Cerebellar cortex (tissue), 1 donor: ENCODE results near the gene RAB36.

ENCODE experiments used
- DNase-seq: peaks from one replicate; pipeline ENCODE4 v3.0.0-alpha.2; 2015; ENCODE audit warnings: low spot score

Gene RAB36

GRCh38 chr22:23182309-23183060 lies 37.2 kb downstream of the RAB36 start:
- DNase-seq: peak; percentile 74

- peak; percentile 60 for DNase-seq
Observed at GRCh38 chr22:23183061-23183698, 37.9 kb downstream of the RAB36 start.

GRCh38 chr22:23184100-23184763 lies 39.0 kb downstream of the RAB36 start:
- DNase-seq: no peak

DNA sequence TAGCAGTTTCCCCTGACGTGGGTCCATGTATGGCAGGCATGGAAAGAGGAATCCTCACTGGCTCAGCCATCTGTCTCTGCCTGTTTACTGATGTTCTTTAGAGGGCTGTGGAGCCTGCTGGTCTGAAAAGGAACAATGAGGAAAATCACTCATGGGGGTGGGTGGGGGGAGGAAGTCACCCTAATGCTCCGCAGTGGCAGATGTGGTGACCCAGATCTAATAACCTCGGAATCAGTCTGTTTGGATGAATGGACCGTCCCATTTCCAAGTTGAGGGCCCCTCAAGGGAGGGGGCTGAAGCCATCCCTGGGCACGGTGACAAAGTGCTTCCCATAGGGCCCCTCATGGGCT lies 39.5 kb downstream of the RAB36 start:
- DNase-seq: no peak

DNA sequence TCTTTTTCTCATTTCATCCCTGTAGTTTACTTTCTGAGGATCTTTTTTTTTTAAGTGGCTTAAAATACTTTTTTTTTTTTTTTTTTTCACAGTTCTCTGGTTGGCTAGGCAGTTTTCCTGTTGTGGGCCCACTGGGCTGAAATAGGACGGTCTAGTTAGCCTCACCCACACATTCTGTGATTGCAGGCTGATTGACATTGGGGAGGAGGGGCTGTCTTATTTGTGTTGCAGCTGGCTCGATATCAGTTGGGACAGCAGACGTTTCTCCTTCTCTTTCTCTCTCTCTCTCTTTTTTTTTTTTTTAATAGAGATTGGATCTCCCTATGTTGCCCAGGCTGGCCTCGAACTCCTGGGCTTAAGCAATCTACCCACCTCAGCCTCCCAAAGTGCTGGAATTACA lies 41.9 kb downstream of the RAB36 start:
- no peak for DNase-seq

DNA sequence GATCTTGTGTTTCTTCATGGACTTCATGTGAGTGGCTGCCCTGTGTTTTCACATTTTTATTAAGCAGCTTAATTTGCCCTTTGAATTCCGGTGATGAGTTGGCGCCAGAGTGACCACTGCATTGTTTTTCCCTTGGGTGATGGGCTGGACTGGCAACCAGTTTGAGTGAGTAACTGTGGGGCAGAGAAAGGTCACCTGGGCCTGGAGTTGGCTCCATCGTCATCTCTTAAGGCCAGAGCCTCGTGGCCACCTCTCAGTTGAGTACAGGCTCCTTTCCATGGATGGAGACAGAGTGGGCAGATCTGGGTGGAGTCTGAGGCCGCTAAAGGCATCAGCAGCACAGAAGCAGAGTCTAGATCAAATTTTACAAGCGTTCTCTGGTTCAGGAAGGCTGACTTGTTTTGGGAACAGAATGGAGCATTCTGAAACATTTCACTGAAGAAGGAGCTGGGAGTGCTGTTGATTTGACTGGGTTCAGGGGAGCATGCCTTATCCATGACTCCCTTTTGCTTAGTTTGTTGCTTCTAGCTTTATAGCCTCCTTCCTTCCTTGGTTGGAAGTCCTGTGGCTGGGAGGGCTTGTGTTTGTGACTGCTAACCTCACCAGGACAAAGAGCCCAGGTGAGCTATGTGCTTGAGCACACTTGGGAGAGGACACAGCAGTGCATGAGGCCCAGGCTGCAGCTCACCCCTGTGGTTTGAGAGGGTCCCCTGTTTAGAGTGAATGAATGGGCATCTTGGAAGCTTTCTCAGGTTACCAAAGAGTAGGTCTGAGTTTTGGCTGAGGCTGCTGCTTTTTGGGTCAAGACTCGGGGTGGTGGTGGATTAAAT lies 42.8 kb downstream of the RAB36 start:
- no peak for DNase-seq

DNA sequence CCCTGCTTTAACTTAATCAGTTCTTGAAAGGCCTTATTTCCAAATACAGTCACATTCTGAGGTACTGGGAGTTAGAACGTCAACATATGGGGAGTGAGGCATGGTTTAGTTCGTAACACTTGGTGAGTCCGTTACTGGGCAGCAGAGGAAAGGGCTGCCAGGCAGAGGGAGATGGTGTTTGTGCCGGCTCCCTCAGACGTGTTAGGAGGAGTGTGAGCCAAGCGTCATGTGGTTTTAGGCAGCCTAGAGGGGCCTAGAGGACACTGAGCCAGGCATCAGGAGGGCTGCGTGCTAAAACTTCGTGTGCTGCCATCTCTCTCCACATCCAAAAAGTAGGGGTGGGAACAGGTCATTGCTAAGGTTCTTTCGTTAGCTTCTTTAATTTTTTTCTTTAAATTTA lies 45.2 kb downstream of the RAB36 start:
- DNase-seq: no peak

GRCh38 chr22:23192133-23192532 lies 46.9 kb downstream of the RAB36 start:
- DNase-seq: peak; percentile 92

GRCh38 chr22:23192558-23192957 lies 47.3 kb downstream of the RAB36 start:
- no peak for DNase-seq

DNA sequence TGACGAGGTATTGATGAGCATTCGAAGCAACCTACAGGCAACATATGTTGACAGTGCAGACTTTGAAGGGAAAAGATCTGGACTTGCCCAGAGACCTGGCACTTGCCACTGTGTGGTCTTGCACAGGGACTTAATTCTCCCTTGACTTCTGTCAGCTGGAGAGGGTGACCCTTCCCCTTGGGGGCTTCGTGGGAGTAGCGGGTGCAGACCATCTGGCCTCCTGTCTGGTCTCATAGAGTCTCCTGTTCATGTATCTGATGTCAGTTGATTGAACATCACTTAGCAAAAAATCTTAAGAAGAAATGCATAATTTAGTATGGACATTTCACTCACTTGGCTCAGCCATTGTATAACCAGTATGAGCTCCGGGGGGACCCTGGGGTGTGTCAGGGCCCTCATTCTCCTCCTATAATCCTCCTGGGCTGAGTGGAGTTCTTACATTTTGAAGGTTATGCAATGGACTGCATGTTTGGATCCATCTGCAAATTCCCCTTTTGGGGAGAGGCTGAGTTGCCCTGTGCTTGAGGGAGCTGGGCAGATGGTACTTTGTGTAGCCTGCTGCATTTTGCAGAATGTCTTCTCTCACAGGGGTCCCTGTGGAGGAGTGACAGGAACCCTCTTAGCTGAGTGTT lies 48.0 kb downstream of the RAB36 start:
- DNase-seq: no peak

- DNase-seq: no peak
Observed at GRCh38 chr22:23193882-23194281, 48.6 kb downstream of the RAB36 start.

- DNase-seq: no peak
Observed at GRCh38 chr22:23196165-23196564, 50.9 kb downstream of the RAB36 start.

GRCh38 chr22:23197836-23198235 lies 52.6 kb downstream of the RAB36 start:
- DNase-seq: no peak

- DNase-seq: no peak
Observed at GRCh38 chr22:23199159-23199558, 53.9 kb downstream of the RAB36 start.

DNA sequence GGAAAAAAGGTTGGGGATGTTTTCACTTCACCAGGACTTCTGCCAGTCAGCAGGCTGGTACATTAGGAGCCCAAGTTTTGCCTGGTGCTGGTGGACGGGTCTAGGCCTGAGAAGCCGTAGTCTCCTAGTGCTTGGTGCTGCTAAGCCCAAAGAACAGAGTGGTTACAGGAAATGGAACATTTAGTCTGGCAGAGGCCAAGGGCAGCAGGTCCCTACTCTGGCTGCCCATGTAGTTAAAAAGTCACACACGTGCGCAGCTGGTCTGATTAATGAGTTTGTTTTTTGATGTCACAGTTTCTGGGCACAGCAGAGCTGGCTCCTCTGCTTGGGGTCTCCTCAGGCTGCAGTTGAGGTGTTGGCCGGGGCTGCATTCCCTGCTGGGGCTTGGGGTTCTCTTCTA lies 55.6 kb downstream of the RAB36 start:
- DNase-seq: no peak

DNA sequence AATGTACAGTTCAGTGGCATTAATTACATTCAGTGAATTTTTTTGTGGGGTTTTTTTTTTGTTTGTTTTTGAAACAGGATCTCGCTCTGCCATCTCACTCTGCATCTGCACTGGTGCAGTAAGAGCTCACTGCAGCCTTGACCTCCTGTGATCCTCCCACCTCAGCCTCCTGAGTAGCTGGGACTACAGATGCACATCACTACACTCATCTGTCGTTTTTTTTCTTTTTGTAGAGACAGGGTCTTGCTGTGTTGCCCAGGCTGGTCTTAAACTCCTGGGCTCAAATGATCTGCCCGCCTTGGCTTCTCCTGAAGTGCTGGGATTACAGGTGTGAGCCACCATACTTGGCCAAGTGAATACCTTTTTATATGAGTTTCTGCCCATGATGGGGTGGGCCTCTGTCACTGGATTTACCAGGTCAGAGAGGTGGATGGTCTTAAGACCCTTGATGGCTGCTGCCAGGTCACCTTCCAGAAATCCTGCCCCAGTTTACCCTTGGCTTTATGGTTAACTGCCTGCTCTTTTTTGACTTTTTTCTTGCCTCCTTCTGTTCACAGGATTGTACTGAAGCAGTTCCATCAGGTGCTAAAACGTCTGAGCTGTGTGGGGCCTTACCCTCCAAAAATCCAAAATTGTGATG lies 57.7 kb downstream of the RAB36 start:
- no peak for DNase-seq

- DNase-seq: no peak
Observed at GRCh38 chr22:23203452-23204124, 58.3 kb downstream of the RAB36 start.

- no peak for DNase-seq
Observed at GRCh38 chr22:23204125-23204488, 58.8 kb downstream of the RAB36 start.

- DNase-seq: peak; percentile 93
Observed at GRCh38 chr22:23204541-23205157, 59.4 kb downstream of the RAB36 start.

DNA sequence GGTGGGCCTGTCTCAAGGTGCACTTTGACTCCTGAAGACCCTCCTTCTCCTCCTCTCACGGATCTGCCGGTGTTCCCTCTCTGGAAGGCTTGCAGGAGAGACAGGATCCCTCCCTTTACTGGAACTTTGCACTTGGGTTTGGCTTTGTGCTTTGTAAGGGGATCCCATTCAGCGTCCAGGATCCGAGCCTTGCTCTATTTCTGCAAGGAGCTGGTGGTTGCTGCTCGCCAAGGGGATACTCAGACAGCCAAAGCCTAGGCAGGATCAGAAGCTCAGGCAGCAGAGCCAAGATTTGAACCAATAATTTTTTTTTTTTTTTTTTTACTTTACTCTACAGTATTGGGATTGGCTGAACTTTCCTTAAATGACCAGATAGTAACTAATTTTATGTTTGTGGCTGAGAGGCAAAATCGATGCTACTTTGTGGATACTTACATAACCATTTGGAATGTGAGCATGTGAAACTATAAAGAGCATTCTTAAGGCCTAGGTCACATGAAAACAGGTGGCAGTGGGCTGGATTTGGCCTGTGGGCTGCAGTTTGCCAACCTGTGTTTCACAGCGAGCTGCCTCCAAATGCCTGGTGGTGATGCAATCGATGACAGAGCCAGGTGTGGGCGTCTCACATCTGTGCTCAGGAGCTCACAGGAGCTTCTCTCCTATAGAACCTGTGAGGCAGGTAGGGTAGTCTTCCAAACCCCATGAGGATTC lies 60.2 kb downstream of the RAB36 start:
- peak; percentile 39 for DNase-seq
